Measurements from ENCODE around the gene COBLL1.

COBLL1 gene

DNA sequence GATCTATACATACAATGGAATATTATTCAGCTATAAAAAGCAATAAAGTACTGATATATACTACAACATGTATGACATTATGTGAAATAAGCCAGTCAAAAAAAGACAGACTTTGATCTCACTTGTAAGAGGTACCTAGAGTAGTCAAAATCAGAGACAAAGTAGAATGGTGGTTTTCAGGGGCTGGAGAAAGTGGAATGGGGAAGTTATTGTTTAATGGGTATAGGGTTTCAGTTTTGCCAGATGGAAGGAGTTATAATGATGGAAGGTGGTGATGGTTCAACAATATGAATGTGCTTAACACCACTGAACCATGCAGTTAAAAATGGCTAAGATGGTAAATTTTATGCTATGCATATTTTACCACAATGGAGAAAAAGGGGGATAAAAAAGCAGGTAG, 6.3 kb downstream of the COBLL1 start:
- no peak overlapping the region for H3K4me3 Mint-ChIP-seq
- DNase-seq = no peak
- no peaks in the 10 kb centered on the region for H3K9me3 Mint-ChIP-seq
- H3K27ac Mint-ChIP-seq = no peak overlapping the region
- H3K27me3 Mint-ChIP-seq (ENCODE audit: low read depth, poor library complexity) = peaks cover 34% of the 10 kb centered on the region
- TF ChIP-seq, protein P1, sequence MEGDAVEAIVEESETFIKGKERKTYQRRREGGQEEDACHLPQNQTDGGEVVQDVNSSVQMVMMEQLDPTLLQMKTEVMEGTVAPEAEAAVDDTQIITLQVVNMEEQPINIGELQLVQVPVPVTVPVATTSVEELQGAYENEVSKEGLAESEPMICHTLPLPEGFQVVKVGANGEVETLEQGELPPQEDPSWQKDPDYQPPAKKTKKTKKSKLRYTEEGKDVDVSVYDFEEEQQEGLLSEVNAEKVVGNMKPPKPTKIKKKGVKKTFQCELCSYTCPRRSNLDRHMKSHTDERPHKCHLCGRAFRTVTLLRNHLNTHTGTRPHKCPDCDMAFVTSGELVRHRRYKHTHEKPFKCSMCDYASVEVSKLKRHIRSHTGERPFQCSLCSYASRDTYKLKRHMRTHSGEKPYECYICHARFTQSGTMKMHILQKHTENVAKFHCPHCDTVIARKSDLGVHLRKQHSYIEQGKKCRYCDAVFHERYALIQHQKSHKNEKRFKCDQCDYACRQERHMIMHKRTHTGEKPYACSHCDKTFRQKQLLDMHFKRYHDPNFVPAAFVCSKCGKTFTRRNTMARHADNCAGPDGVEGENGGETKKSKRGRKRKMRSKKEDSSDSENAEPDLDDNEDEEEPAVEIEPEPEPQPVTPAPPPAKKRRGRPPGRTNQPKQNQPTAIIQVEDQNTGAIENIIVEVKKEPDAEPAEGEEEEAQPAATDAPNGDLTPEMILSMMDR (IDR thresholded peaks at IDR 0.05) = no peak
- no peaks in the 10 kb centered on the region for H3K36me3 Mint-ChIP-seq (ENCODE audit: low read depth)
- peaks cover 3% of the 10 kb centered on the region for H3K4me1 Mint-ChIP-seq

DNA sequence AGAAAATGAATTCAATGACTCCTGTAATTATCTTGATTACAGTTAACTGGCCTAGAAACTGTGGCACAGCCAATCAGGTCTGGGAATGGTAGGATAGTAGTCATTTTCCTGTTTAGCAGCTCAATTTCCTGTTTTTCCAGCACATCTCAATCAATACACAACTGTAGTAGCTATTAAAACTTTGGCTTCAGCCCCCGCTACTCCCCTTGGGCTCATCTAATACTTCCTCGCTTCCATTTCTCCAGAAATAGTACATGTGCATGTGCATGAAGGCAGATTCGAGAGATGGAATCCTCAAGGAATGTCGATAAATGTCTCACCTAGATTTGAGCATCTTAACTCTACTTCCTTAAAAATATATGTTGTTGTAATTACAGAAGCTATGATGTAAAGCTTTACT, 9.7 kb downstream of the COBLL1 start:
- Mint-ChIP-seq H3K27ac (no peak overlapping the region), H3K4me3 (no peak overlapping the region)
- TF ChIP-seq, protein P1 (IDR thresholded peaks at IDR 0.05) = no peak

DNA sequence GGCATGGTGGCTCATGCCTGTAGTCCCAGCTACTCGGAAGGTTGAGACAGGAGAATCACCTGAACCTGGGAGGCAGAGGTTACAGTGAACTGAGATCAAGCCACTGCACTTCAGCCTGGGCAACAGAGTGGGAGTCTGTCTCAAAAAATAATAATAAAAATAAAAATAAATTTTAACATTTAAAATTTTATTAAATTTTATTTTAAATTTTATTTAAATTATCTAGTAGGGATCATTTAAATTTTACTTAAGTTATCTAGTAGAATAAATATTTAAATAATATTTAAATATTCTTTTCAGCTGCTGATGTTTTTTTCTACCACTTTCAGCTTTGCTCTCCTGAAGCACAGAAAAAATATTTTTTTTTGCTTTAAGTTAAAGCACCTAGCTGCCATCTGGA, 10.4 kb downstream of the COBLL1 start:
- H3K4me1 Mint-ChIP-seq = no peaks in the 10 kb centered on the region
- H3K36me3 Mint-ChIP-seq (ENCODE audit: low read depth) = no peaks in the 10 kb centered on the region
- H3K4me3 Mint-ChIP-seq = no peak overlapping the region
- TF ChIP-seq, protein P1 (IDR thresholded peaks at IDR 0.05) = no peak
- no peak overlapping the region for H3K27ac Mint-ChIP-seq
- no peak for DNase-seq
- no peaks in the 10 kb centered on the region for H3K27me3 Mint-ChIP-seq (ENCODE audit: low read depth, poor library complexity)
- no peaks in the 10 kb centered on the region for H3K9me3 Mint-ChIP-seq

More for the DNA sequence above, 9.7 kb downstream of the COBLL1 start:
- no peak for DNase-seq
- no peaks in the 10 kb centered on the region for H3K36me3 Mint-ChIP-seq (ENCODE audit: low read depth)
- H3K9me3 Mint-ChIP-seq = no peaks in the 10 kb centered on the region
- peaks cover 3% of the 10 kb centered on the region for H3K27me3 Mint-ChIP-seq (ENCODE audit: low read depth, poor library complexity)
- no peaks in the 10 kb centered on the region for H3K4me1 Mint-ChIP-seq

DNA sequence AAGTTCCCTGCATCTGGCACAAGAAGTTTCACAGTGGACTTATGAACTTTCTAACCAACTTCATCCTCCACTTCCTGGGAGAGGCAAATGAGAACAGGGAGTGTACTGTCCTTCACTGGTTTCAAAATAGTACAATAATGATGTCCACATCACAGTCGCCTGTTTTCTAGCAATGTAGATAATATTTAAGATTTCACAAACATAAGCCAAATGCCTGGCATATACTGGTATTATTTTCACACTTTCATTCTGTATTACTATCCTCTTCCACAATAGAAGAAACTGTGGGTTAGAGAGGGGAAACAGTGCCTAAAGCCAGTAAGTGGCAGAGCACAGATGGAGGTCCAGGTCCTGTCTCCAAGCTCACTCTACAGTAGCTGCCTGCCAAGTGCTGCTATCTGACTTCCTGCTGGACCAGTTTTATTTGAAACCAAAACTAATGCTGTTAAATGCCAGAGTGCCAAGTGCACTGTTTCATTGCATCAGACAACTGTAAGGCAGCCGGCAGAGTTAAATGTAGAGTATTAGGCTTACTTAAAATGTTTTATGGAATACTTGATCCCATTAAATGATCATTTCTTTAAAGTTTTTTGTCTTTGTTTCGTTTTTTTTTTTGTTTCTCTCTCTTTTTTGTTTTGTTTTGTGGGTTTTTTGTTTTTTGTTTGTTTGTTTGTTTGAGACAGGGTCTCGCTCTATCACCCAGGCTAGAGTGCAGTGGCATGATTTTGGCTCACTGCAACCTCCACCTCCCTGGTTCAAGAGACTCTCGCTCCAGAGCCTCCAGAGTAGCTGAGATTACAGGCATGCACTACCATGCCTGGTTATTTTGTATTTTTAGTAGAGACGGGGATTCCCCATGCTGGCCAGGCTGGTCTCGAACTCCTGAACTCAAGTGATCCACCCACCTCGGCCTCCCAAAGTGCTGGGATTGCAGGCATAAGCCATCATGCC, 15.1 kb downstream of the COBLL1 start:
- H3K4me1 Mint-ChIP-seq = no peaks in the 10 kb centered on the region
- no peak overlapping the region for H3K4me3 Mint-ChIP-seq
- H3K36me3 Mint-ChIP-seq (ENCODE audit: low read depth) = no peaks in the 10 kb centered on the region
- no peak for DNase-seq
- no peak overlapping the region for H3K27ac Mint-ChIP-seq
- H3K27me3 Mint-ChIP-seq (ENCODE audit: low read depth, poor library complexity) = no peaks in the 10 kb centered on the region
- TF ChIP-seq, protein P1 (IDR thresholded peaks at IDR 0.05) = no peak
- H3K9me3 Mint-ChIP-seq = no peaks in the 10 kb centered on the region

DNA sequence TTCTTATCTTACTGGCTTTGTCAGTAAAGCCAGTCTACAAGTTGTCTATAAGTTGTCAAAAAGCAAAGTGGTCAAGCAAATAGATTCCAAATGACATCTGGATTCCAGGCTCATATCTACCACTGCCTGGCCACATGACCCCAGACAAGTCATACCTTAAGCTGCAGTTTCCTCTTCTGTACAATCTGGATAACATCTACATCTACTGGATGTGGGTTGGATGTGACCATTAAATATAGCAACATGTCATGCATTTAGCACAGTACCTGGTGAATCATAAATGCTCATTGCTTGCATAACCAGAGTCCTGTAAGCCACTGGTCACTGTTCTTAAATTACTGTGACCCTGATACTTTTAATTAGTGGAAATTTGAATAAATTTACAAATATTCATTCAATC, 16.8 kb downstream of the COBLL1 start:
- no peaks in the 10 kb centered on the region for H3K27me3 Mint-ChIP-seq (ENCODE audit: low read depth, poor library complexity)
- H3K36me3 Mint-ChIP-seq (ENCODE audit: low read depth) = no peaks in the 10 kb centered on the region
- TF ChIP-seq, protein P1 (IDR thresholded peaks at IDR 0.05) = no peak
- no peaks in the 10 kb centered on the region for H3K9me3 Mint-ChIP-seq
- H3K27ac Mint-ChIP-seq = no peak overlapping the region
- no peak overlapping the region for H3K4me3 Mint-ChIP-seq
- no peak for DNase-seq
- no peaks in the 10 kb centered on the region for H3K4me1 Mint-ChIP-seq

DNA sequence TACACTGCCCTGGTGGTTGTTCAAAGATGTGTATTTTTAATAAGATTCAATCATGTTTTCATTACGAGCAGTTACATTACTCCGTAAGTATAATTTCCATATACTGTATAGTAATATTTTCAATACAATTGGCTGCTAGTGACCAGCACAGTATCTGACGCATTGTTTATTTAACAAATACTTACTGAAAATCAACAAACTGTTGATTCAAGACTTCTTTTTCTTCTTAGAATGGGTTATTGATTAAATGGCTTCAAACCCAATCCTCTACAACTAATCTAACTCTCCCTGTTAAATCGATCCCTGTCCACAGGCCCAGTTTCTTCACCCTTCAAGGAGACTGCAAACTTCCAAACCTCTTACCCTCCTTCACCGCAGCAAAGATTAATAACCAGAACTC, 18.5 kb downstream of the COBLL1 start:
- Mint-ChIP-seq H3K27me3 (ENCODE audit: low read depth, poor library complexity) (no peaks in the 10 kb centered on the region), H3K9me3 (no peaks in the 10 kb centered on the region), H3K36me3 (ENCODE audit: low read depth) (no peaks in the 10 kb centered on the region), H3K4me3 (no peak overlapping the region), H3K27ac (no peak overlapping the region), H3K4me1 (no peaks in the 10 kb centered on the region)
- no peak for DNase-seq
- TF ChIP-seq, protein P1 (IDR thresholded peaks at IDR 0.05) = no peak

Data from nephron progenitor cell (in vitro differentiated cells).